ENCODE measurements around the gene STX11.
A peak's percentile ranks its signal among the peaks of the same experiment; 100 is the strongest.
"Not testable (repeated sequence)": the region's sequence is repeated elsewhere in the genome, so short reads cannot be mapped to it uniquely, and the experiment has no call there.

The STX11 gene

DNA sequence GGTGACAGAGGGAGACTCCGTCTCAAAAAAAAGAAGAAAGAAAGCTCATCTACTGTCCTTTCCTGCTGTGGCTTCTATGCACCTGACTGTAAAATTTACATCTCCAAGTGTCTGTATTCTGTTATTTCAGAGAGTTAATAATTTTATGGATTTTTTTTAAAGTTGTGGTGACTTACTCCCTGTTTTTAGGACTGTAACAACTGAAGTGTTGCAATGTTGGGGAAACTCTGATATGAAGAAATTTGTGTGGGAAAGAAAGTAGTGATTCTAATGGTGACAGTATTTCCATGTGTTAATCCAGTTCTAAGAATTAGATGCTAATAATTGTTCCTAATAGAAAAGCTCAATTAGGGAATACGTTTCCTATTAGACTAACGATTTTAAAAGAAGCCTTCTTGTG, 27.4 kb downstream of the STX11 start:
- DNase-seq (ENCODE audit: insufficient read length, low spot score) (no peak), FAIRE-seq (no peak)
- TF ChIP-seq POLR2A (IDR thresholded peaks at IDR 0.05; ENCODE audit: low read depth, low read length) = no peak

- no peak for TF ChIP-seq POLR2A (IDR thresholded peaks at IDR 0.05; ENCODE audit: low read depth, low read length)
- no peak for FAIRE-seq
- DNase-seq (ENCODE audit: insufficient read length, low spot score) = no peak
Observed at GRCh38 chr6:144178323-144178722, 28.0 kb downstream of the STX11 start.

DNA sequence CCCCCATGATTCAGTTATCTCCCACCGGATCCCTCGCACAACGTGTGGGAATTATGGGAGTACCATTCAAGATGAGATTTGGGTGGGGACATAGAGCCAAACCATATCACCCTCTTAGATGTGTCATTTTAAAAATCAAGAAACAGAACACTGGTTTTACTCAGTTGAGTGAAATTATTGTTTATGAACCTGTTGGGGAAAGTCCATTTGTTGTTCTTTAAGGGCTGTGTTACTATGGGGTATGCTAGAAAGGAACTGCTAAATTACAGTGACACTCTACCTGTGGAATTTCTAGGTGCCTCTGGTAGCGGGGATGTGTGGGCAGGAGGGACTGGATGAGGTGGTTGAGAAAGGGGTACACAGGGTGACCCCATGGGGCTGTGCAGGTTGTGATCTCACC, 28.9 kb downstream of the STX11 start:
- no peak for DNase-seq (ENCODE audit: insufficient read length, low spot score)
- no peak for FAIRE-seq
- TF ChIP-seq POLR2A (IDR thresholded peaks at IDR 0.05; ENCODE audit: low read depth, low read length) = no peak

DNA sequence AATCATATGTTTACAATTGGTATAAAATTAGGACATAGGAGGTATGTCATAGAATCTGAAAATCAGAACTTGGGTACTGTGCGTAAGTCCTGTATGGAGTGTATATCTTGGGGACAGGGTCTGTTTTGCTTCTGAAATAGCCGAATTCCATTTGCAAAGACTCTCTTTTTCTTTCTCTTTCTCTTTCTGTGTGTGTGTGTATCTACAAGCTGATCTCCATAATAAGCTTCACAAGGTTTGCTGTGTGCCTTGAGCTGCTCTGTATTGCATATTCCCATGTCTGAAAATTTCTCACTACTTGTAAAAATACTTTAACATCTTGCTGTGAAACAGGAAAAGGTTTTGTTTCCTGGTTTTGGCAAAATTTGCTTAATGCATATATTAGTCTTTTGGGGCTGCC, 29.5 kb downstream of the STX11 start:
- no peak for FAIRE-seq

DNA sequence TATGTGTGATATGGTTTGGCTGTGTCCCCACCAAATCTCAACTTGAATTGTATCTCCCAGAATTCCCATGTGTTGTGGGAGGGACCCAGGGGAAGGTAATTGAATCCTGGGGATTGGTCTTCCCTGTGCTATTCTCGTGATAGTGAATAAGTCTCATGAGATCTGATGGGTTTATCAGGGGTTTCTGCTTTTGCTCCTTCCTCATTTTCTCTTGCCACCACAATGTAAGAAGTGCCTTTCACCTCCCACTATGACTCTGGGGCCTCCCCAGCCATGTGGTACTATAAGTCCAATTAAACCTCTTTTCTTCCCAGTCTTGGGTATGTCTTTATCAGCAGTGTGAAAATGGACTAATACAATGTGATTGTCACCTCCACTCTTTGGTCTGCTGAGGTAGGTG, 30.0 kb downstream of the STX11 start:
- FAIRE-seq = not testable (repeated sequence)

More for the DNA sequence above, 29.5 kb downstream of the STX11 start:
- TF ChIP-seq POLR2A (IDR thresholded peaks at IDR 0.05; ENCODE audit: low read depth, low read length) = no peak
- no peak for DNase-seq (ENCODE audit: insufficient read length, low spot score)

DNA sequence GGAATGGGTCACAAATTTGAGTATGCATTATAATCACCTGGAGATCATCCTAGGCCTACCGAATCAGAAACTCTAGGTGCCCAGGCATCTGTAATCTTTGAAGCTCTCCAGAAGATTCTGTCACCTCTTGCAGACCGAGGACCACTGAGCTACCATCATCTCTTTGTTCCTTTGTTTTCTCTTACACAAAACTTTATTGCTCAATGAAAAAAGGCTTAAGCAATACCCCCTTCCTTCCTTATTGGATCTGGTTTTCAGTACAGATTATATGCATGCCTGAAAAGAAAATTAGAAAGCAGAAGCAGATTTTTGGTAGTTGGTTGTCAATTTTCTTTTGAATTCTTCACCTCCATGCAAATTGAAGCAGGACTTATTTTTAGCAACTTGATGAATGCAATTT, 31.3 kb downstream of the STX11 start:
- no peak for DNase-seq (ENCODE audit: insufficient read length, low spot score)
- FAIRE-seq = no peak
- TF ChIP-seq POLR2A (IDR thresholded peaks at IDR 0.05; ENCODE audit: low read depth, low read length) = no peak

More for the DNA sequence above, 30.0 kb downstream of the STX11 start:
- not testable (repeated sequence) for DNase-seq (ENCODE audit: insufficient read length, low spot score)

DNA sequence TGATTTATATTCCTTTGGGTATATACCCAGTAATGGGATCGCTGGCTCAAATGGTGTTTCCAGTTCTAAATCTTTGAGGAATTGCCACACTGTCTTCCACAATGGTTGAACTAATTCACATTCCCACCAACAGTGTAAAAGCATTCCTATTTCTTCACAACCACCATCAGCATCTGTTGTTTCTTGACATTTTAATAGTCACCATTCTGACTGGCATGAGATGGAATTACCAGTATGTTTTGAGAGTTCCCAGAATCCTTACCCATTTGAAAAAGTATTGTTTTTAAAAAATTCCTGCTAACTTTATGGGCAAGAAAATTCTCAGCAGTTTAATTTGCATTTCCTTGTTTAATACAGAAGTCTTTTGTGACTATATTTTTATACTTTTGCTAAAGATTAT, 33.9 kb downstream of the STX11 start:
- not testable (repeated sequence) for FAIRE-seq; DNase-seq (ENCODE audit: insufficient read length, low spot score)

DNA sequence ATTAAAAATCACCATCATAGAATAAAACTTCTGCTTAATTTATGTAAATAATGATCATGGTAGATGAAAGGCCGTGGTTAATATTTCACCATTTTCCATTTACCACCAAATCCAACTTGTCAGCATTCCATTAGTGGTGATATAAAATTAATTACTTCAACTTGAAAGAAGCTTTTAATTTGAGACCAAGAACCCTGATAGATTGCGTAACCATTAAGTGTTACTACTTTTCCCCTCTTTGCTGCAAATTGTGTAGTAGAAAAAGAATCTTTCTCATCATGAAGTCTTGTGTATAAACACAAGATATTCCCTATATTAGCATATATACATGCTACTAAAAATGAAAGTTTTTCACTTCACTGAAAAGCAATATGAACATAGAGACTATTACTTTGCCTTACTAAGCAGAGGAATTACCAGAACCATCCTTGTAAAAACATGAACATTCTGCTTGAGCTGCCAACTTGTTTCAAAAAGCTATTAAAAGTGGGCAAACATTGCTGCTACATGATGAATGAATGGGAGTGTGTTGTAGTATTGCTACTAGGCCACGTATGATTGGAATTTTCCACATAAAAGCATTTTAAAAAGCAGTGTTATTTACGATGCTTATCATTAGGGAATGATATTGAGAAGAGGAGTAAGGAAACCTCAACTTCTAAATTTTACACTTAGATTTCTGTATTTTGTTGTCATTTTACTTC, 35.0 kb downstream of the STX11 start:
- TF ChIP-seq POLR2A (IDR thresholded peaks at IDR 0.05; ENCODE audit: low read depth, low read length) = no peak
- no peak for DNase-seq (ENCODE audit: insufficient read length, low spot score)
- FAIRE-seq = no peak

DNA sequence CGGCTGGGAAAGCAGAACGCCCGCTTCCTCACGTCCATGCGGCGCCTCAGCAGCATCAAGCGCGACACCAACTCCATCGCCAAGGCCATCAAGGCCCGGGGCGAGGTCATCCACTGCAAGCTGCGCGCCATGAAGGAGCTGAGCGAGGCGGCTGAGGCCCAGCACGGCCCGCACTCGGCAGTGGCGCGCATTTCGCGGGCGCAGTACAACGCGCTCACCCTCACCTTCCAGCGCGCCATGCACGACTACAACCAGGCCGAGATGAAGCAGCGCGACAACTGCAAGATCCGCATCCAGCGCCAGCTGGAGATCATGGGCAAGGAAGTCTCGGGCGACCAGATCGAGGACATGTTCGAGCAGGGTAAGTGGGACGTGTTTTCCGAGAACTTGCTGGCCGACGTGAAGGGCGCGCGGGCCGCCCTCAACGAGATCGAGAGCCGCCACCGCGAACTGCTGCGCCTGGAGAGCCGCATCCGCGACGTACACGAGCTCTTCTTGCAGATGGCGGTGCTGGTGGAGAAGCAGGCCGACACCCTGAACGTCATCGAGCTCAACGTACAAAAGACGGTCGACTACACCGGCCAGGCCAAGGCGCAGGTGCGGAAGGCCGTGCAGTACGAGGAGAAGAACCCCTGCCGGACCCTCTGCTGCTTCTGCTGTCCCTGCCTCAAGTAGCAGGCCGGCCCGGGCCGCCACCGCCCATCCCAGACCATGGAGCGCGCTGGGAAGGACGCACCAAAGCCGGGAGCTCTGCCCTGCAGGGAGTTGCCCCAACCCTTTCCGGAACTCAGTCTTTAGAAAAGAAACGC, 36.7 kb downstream of the STX11 start:
- DNase-seq (ENCODE audit: insufficient read length, low spot score) = no peak
- no peak for FAIRE-seq
- no peak for TF ChIP-seq POLR2A (IDR thresholded peaks at IDR 0.05; ENCODE audit: low read depth, low read length)

DNA sequence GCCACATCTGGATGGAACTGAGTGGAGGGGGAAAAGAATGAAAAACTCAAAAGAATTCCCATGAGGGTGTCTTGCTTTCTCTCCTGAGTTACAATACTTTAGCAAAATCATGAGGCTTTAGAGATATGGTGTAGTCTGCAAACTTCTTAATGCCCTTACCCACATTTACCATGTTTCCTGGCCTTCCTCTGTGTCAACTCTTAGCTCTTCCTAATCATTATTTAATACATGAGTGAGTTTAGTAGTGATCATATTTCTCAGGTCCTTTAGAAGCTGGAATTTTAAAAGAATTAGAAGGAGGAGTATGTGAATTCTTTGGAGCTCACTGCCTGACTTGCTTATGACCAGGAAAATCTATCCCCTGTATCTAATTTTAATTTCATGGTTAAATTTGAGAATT, 39.0 kb downstream of the STX11 start:
- DNase-seq (ENCODE audit: insufficient read length, low spot score) (no peak), FAIRE-seq (no peak)
- TF ChIP-seq POLR2A (IDR thresholded peaks at IDR 0.05; ENCODE audit: low read depth, low read length) = no peak

DNA sequence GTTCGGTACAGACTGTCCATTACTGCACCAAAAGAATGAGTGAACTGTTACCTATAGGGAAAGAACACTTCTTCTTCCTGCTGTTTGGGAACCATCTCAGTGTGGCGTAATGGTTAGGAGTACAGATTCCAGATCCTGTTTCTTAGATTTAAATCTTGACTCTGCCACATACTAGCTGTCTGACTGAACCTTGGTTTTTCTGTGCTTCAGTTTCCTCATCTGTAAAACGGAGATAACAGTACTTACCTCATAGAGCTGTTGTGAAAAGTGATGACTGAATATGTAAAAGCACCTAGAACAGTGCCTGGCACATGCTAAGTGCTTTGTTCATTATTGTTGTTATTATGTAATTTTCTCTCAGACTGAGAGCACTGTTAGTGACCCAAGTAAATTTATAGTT, 39.8 kb downstream of the STX11 start:
- FAIRE-seq (no peak), DNase-seq (ENCODE audit: insufficient read length, low spot score) (no peak)
- TF ChIP-seq POLR2A (IDR thresholded peaks at IDR 0.05; ENCODE audit: low read depth, low read length) = no peak

GRCh38 chr6:144190593-144190992, 40.3 kb downstream of the STX11 start:
- DNase-seq (ENCODE audit: insufficient read length, low spot score) = peak; percentile 15
- FAIRE-seq = peak; percentile 73
- no peak for TF ChIP-seq POLR2A (IDR thresholded peaks at IDR 0.05; ENCODE audit: low read depth, low read length)

DNA sequence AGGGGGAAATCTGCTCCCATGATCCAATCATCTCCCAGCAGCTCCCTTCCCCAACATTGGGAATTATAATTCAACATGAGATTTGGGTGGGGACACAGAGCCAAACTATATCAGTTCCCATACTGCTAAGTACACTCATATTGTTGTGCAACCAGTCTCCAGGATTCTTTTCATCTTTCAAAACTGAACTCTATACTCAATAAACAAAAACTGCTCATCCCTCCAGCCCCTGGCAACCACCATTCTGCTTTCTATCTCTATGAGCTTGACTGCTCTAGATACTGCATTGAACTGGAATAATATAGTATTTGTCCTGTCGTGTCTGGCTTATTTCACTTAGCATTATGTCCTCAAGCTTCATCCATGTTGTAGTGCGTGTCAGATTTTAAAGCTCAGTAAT, 42.9 kb downstream of the STX11 start:
- TF ChIP-seq POLR2A (IDR thresholded peaks at IDR 0.05; ENCODE audit: low read depth, low read length) = no peak
- no peak for FAIRE-seq
- DNase-seq (ENCODE audit: insufficient read length, low spot score) = no peak

DNA sequence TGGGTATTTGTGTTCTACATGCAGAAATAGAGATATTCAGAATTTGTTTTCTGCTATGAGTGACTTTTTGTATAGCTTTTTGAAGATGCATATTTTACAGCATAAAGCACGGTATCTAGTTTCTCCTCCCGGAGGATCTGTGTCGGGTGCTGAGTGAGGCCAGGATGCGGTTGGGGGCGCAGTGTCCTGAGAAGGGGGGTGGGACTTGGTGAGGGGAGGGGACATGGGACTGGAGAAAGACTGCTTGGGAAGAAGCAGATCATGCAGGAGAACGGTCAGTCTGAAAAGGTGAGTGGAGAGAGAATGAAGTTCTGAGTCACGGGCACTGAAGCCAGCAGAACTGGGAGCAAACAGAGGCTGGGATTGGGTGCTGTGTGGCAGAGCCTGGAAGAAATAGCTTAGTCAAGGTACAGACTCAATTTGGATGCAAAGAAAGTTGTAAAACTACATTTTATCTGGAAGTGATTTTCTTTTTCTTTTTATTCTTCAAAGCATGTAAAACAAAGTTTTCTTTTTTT, 44.0 kb downstream of the STX11 start:
- FAIRE-seq = no peak
- TF ChIP-seq POLR2A (IDR thresholded peaks at IDR 0.05; ENCODE audit: low read depth, low read length) = no peak
- DNase-seq (ENCODE audit: insufficient read length, low spot score) = no peak
